Measurements from ENCODE around the gene CACNA1A.
"Not testable (repeated sequence)": the region's sequence is repeated elsewhere in the genome, so short reads cannot be mapped to it uniquely, and the experiment has no call there.

Gene CACNA1A

DNA sequence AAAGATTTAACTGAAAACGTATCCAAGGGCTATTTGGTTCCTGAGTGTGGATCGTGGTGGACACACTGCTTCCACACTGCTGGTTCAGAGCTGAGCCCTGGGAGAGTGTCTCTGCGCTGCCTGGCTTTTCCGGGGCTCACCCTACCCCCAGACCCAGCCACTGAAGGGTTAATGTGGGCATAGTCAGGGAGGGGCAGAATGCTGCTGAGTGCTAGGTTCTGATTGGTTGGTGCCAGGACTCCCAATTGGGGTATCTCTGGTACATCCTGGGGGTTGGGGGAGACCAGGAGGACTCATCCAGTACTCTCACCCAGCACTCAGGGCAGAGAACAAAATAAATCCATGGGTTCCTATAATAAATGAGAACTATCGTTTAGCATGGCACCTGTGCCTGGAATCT is 142.3 kb downstream of the CACNA1A start:
- no peak for DNase-seq (ENCODE audit: low read depth)

DNA sequence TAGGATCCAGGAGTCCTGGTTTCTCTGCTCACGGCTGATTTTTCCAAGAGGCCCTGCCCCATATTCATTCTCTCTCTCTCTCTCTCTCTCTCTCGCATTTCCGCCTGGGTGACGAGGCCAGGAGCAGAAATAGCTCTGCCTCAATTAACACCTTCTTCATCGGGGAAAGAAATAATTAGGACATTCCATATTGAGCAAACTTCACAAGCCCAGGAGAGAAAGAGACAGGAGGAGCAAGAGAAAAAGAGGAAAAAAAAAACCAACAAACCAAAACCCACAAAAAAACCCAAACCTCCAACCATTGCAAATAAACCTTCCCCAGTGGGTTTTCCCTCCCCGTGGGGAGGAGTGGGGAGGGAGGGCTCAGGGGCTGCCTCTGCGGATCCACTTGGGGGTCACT is 143.0 kb downstream of the CACNA1A start:
- no peak for DNase-seq (ENCODE audit: low read depth)

- DNase-seq (ENCODE audit: low read depth): no peak
Measured at GRCh38 chr19:13362668-13363067, 143.6 kb downstream of the CACNA1A start.

GRCh38 chr19:13361726-13362125 is 144.6 kb downstream of the CACNA1A start:
- DNase-seq (ENCODE audit: low read depth): not testable (repeated sequence)

- no peak for DNase-seq (ENCODE audit: low read depth)
Measured at GRCh38 chr19:13356686-13357280, 149.5 kb downstream of the CACNA1A start.

DNA sequence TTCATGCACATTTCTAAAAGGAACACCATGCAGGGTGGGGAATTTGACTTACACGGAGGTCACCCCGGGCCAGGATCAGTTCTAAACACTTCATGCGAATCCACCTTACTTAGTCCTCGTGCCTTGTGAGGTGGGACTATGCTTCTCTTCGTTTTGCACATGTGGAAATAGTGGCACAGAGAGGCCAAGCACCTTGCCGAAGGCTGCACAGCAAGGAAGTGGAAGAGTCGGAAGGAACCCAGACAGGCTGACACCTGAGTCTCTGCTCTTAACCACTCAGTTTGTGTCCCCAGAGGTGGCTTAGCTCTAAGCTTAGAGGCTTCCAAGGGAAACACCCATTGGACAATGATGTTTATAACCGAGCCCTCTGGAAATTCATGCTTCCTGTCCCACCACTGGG is 150.1 kb downstream of the CACNA1A start:
- DNase-seq (ENCODE audit: low read depth): no peak

GRCh38 chr19:13355356-13355755 is 150.9 kb downstream of the CACNA1A start:
- no peak for DNase-seq (ENCODE audit: low read depth)

GRCh38 chr19:13353625-13354024 is 152.7 kb downstream of the CACNA1A start:
- no peak for DNase-seq (ENCODE audit: low read depth)

DNA sequence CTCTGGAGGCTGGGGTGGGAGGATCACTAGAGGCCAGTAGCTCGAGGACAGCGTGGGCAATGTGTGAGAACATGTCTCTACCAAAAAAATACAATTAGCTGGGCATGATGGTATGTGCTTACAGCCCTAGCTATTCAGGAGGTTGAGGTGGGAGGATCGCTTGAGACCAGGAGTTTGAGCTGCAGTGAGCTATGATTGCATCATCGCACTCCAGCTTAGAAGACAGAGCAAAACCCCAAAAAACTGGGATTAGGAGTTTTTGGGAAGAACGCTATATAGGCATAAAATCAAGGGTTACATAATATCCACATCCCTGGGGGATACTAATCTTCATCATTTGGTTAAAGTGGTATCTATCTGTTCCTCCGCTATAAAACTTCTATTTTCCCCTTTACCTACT is 155.5 kb downstream of the CACNA1A start:
- no peak for DNase-seq (ENCODE audit: low read depth)

DNA sequence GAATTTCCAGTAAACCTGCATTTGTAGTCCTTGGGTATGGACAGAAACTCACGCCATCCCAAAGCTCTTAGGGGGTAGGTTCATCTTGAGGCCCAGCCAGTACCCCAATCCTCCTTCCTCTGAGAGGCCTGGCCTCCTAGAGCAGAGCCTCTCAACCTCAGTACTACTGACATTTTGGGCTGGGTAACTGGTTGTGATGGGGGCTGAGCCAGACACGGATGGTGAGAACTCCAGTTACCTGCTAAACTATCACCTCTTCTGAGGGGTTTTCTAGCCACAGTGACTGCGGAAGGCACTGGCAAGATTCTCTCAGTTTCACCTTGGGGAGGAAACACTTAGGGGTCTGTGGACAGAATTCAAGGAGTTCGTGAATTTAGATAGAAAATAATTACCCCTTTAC is 156.2 kb downstream of the CACNA1A start:
- no peak for DNase-seq (ENCODE audit: low read depth)

DNA sequence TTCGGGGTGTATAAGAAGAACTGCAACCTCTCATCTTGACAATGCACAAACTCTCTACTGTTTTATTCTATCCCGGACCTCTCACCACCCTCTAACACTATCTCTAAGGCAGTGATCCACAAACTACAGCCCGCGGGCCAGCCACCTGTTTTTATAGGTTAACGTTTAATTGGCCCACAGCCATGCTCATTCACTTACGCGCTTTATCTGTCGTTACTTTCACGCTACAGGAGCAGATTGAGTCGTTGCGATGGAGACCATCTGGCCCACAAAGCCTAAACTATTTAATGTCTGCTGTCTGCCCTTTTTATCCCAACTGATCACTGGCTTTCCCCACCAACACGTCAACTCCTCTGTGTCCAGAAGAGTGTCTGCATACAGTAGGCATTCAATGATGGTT is 158.9 kb downstream of the CACNA1A start:
- no peak for DNase-seq (ENCODE audit: low read depth)

DNA sequence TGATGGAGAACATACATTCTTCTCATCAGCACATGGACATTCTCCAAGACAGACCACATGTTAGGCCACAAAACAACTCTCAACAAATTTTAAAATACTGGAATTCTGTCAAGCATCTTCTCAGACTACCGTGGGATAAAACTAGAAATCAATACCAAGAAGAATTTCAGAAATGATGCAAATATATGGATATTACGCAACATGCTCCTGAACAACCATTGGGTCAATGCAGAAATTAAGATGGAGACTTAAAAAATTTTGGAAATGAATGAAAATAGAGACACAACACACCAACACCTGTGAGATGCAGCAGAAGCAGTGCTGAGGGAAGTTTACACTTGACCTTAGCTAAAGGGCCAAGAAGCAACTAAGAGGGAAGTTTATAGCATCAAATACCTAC is 162.8 kb downstream of the CACNA1A start:
- no peak for DNase-seq (ENCODE audit: low read depth)

GRCh38 chr19:13342672-13343071 is 163.6 kb downstream of the CACNA1A start:
- DNase-seq (ENCODE audit: low read depth): no peak

DNA sequence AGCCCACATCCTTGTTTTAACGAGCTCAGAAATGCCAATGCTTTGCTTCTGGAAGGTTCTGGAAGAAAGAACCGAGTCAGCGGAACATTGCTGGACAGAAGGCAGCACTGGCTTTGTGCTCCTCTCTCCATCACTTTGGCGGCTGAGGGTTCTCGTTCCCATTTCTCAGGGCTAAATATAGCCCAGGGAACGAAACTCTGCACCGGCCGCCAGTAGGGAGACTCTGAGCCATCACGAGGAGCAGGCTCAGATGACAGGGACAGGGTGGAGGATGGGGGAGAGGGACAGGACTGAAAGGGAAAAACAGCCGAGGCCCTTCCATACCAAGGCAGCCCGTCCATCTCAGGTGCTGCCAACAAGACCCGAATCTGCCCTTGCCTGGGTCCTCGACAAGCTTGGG is 166.4 kb downstream of the CACNA1A start:
- DNase-seq (ENCODE audit: low read depth): no peak

DNA sequence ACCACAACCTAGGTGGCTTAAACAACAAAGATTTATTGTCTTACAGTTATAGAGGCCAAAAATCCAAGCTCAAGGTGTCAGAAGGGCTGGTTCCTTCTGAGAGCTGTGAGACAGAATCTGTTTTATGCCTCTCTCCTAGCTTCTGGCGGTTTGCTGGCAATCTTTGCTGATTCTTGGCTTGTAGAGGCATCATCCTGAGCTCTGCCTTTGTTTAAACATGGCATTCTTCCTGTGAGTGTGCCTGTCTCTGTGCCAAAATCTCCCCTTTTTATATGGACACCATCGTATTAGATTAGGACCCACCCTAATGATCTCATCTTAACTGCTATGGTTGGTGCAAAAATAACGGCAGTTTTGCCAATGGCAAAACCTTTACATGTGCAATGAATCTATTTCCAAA is 169.1 kb downstream of the CACNA1A start:
- no peak for DNase-seq (ENCODE audit: low read depth)

- no peak for DNase-seq (ENCODE audit: low read depth)
Measured at GRCh38 chr19:13334801-13335481, 171.3 kb downstream of the CACNA1A start.

GRCh38 chr19:13330285-13330684 is 176.0 kb downstream of the CACNA1A start:
- no peak for DNase-seq (ENCODE audit: low read depth)

- DNase-seq (ENCODE audit: low read depth): no peak
Measured at GRCh38 chr19:13329766-13330165, 176.5 kb downstream of the CACNA1A start.

- DNase-seq (ENCODE audit: low read depth): no peak
Measured at GRCh38 chr19:13328241-13328640, 178.0 kb downstream of the CACNA1A start.

DNA sequence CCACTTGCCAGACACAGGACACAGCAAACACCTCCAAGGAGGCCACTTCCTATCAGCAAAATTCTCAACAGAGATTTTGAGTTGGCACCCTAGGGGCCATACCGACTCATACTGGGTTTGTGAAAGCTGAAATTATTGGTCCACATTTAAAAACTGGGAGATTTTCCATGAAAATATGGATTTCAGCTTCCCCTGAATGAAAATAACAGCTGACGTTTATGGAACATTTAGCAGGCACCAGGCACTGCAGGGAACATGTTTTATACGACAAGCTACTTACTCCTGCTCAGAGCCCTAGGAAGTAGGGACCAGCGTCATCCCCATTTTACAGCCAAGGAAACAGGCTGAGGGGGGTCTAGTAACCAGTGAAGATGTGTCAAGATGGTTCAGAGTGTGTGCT is 186.8 kb downstream of the CACNA1A start:
- DNase-seq (ENCODE audit: low read depth): no peak

GRCh38 chr19:13318190-13318589 is 188.1 kb downstream of the CACNA1A start:
- no peak for DNase-seq (ENCODE audit: low read depth)

DNA sequence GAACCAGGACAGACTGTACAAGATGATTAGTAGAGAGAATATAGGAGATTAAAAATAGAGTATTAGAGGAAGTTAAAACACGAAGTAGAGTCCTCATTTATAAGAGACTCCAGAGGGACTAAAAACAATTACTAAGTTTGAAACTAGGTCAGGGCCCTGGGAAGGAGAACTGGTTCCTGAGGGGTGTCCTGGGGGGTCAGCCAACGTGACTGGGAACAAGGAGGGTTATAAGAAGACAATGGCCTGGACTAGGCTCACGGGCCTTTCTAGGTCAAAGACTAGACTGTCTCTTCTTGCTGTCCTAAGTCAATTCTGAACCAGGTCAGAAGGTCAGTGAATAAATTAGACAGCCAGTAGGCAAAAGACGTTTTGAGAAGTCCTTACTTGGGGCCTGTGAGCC is 190.8 kb downstream of the CACNA1A start:
- DNase-seq (ENCODE audit: low read depth): no peak

DNA sequence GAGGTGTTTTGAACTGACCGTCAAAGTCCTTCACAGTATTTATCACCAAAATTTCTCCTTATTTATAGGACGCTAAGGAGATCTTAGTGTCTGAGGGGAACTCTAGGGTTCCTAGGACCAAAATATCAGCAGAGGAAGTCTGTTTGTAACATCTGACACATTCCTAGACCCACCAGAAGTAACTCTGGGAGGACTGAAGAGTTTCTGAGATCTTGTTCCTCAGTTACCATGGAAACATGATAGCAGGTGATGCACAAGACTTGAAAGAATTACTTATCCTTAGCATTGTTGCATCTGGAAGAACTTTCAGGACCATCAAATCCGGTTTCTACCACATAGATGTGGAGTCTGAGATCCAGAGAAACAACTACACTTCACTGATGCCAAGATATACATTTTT is 191.5 kb downstream of the CACNA1A start:
- DNase-seq (ENCODE audit: low read depth): no peak

DNA sequence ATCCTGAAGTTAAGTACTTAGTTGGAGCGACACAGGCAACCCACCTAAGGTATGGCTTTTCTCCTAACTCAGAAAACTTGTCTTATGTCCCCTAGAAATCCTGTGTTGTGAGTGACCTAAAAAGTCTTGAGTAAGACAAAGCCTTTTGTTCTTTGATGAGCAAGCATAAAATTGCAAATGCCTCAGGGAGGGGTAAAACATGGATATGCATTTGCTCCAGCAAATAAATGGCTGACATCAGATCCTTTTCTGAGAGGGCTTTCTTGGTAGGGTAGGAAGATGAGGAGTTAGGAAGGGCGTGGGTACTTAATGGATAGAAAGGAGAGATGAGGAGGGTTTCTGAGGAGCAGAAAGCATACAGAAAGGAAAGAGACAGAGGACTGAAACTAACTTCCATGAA is 192.4 kb downstream of the CACNA1A start:
- no peak for DNase-seq (ENCODE audit: low read depth)
